ENCODE data around the gene ADGRB2. TPM values are rescaled to one million over a fixed set of nuclear protein-coding genes. Genes with fewer than 3 reads are reported as not detected.

ADGRB2 gene
- total and polyA plus RNA-seq, 12 donors, result 0.91 to 17.9 (median 8.6) TPM

DNA sequence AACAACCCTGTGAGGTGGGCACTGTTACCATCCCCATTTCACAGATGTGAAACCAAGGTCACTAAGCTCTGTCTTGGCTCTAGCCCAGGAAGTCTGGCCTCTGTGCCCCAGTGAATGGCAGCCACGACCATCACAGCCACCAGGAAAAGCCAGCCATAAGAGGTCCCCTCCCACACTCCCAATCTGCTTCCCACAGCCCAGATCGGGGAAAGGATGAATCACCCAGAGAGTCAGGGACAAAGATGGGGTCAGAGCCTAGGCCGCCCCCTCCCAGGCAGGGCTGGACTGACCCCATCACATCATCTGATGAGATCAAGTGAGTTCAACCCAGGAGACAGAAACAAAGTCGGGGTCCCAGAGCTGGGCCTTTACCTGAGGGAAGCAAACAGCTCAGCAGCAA, 37.4 kb downstream of the ADGRB2 start:
- no peak overlapping the region for H3K27ac ChIP-seq
- TF ChIP-seq, protein P1, sequence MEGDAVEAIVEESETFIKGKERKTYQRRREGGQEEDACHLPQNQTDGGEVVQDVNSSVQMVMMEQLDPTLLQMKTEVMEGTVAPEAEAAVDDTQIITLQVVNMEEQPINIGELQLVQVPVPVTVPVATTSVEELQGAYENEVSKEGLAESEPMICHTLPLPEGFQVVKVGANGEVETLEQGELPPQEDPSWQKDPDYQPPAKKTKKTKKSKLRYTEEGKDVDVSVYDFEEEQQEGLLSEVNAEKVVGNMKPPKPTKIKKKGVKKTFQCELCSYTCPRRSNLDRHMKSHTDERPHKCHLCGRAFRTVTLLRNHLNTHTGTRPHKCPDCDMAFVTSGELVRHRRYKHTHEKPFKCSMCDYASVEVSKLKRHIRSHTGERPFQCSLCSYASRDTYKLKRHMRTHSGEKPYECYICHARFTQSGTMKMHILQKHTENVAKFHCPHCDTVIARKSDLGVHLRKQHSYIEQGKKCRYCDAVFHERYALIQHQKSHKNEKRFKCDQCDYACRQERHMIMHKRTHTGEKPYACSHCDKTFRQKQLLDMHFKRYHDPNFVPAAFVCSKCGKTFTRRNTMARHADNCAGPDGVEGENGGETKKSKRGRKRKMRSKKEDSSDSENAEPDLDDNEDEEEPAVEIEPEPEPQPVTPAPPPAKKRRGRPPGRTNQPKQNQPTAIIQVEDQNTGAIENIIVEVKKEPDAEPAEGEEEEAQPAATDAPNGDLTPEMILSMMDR (IDR thresholded peaks at IDR 0.05), result no peak
- no peak for ATAC-seq
- intact Hi-C loops (cut with DNase I), result no loop called here
- 65 to 77% methylated on average over 4 of the region's 4 CpGs for WGBS, 2 donors
- H3K4me3 ChIP-seq, result no peak overlapping the region
- DNase-seq, result no peak
- no peaks in the 10 kb centered on the region for H3K36me3 ChIP-seq
- H3K27me3 ChIP-seq, result peaks cover 0 to 3% (median 0%) of the 10 kb centered on the region in 7 donors
- no peaks in the 10 kb centered on the region for H3K9me3 ChIP-seq
- H3K4me1 ChIP-seq, result no peaks in the 10 kb centered on the region

DNA sequence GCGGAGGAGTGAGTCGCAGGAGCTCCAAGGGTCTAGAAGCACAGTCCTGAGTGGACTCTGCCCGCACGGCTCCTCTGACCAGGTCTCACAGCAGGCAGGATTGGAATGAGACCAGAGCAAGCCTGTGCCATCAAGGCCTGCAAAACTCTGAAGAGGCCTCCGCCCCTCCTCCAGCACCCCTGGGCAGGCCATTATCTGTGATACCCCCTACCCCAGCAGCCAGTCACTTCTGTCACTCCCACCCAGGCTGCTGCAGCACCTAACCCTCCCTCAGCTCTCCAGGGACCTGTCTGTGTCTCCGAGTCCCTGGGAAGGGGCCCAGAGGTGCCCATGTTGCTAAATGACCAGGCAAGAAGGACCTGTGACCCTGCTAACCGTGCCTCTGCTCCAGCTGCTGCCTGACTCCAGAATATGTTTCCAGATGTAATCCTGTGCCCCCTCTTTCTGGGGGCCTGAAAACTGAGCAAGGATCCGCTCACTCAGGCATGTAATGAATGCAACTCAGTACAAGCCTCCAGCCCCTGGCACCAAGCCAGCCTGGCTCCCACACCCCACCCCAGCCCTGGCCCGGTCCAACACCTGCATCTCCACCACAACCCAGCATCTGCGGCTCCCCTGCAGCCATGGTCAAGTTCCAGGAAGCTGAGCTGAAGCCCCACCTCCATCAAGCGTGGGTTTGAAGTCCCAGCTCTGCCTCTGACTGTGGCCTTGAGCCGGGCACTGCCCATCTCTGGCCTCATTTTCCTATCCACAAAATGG, 38.2 kb downstream of the ADGRB2 start:
- no peak for ATAC-seq
- H3K36me3 ChIP-seq, result no peaks in the 10 kb centered on the region
- DNase-seq, result no peak
- H3K27me3 ChIP-seq, result peaks cover 0 to 5% (median 0%) of the 10 kb centered on the region in 7 donors
- H3K9me3 ChIP-seq, result no peaks in the 10 kb centered on the region
- H3K4me1 ChIP-seq, result no peaks in the 10 kb centered on the region
- TF ChIP-seq, protein P1 (IDR thresholded peaks at IDR 0.05), result no peak
- H3K27ac ChIP-seq, result no peak overlapping the region
- 78 to 84% methylated on average over 12 of the region's 12 CpGs for WGBS, 2 donors
- intact Hi-C loops (cut with DNase I), result no loop called here
- H3K4me3 ChIP-seq, result no peak overlapping the region

DNA sequence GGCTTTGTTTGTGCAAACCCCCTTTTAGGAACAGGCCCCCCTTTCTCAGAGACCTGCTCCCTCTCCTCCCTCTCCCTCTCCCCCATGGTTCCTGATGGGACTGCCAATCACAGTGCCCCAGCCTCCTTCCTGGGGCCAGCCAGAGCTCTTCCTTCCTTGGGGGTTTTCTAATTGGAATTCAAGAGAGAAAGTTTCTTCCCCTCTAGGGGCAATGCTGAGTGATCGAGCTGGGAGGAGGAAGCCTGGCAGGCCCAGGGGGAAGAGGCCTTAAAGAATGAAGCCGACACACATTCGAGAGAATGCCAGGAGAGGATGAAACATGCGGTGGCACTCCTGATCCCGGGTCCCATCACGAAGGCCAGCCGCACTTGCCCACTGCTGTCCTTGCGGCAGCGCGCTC, 39.0 kb downstream of the ADGRB2 start:
- DNase-seq (no peak), ATAC-seq (no peak)
- Histone ChIP-seq H3K36me3 (no peaks in the 10 kb centered on the region), H3K27me3 (peaks cover 0 to 13% (median 0%) of the 10 kb centered on the region in 7 donors), H3K9me3 (no peaks in the 10 kb centered on the region), H3K4me1 (no peaks in the 10 kb centered on the region), H3K4me3 (no peak overlapping the region), H3K27ac (no peak overlapping the region)
- WGBS, 2 donors, result 84 to 86% methylated on average over 10 of the region's 10 CpGs
- intact Hi-C loops (cut with DNase I), result no loop called here
- TF ChIP-seq, protein P1 (IDR thresholded peaks at IDR 0.05), result no peak

DNA sequence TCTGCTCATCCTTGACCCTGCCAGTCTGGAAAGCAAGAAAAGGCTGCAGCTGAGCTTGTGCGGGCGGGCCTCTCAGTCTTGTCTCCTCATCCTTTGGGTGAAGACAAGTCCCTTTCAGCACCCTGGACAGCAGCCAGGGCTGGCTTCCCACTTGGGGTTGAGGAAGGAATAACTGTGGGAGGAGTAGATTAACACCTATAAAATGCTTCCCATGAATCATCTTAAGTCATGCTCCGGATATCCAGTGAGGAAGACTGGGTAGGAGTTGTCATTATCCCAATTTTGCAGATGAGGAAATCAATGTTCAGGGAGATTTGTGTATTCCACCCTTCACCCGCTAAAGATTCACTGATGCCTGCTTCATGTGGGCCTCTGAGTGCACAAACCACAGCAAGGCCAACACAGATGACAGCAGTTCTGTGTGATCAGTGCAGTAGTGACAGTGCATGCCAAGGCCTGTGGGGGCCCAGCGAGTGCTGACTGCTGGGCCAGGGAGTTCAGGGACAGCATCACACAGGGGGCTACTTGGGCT, 40.2 kb downstream of the ADGRB2 start:
- TF ChIP-seq, protein P1 (IDR thresholded peaks at IDR 0.05), result no peak
- no peak overlapping the region for H3K4me3 ChIP-seq
- DNase-seq (peak; percentile 69 to 70), ATAC-seq (peak in 3 of 8 donors; percentile 32 to 59 (median 33))
- 35 to 40% methylated on average over 5 of the region's 5 CpGs for WGBS, 2 donors
- H3K27me3 ChIP-seq, result peaks cover 0 to 15% (median 0%) of the 10 kb centered on the region in 7 donors
- intact Hi-C loops (cut with DNase I), result no loop called here
- H3K9me3 ChIP-seq, result no peaks in the 10 kb centered on the region
- H3K27ac ChIP-seq, result no peak overlapping the region
- H3K4me1 ChIP-seq, result no peaks in the 10 kb centered on the region
- H3K36me3 ChIP-seq, result no peaks in the 10 kb centered on the region

Measured in heart right ventricle (tissue), 16 donors.